ENCODE data around the gene PNMA6F. TPM values are rescaled to one million over a fixed set of nuclear protein-coding genes. Genes with fewer than 3 reads are reported as not detected.

Gene PNMA6F
- not detected for total RNA-seq
- polyA plus RNA-seq: not detected
- long read RNA-seq, donor 1: 0 reads
- long read RNA-seq, donor 2: 0 reads
- long read RNA-seq, donor 3: 0 reads
- long read RNA-seq, donor 4: 0 reads
- long read RNA-seq, donor 5: 0 reads
- long read RNA-seq, donor 6: 0 reads
- long read RNA-seq, donor 7: 0 reads
- long read RNA-seq, donor 8: 0 reads
- long read RNA-seq, donor 9: 0 reads
- long read RNA-seq, donor 10: 0 reads

- 20 to 49% (median 45%) methylated on average over 5 to 36 of the region's 36 CpGs for WGBS, 5 donors
- peaks cover 0 to 19% (median 7%) of the 10 kb centered on the region in 4 donors for H3K9me3 ChIP-seq
- intact Hi-C loops (cut with DNase I; ENCODE audit: low total_unique reads): no loop called here
Observed at GRCh38 chrX:153321381-153322124, at the start of gene PNMA6F. Gene PNMA6F (minus strand): TSS chrX:153321767. CDS start chrX:153320674, 1,093 bp downstream.

DNA sequence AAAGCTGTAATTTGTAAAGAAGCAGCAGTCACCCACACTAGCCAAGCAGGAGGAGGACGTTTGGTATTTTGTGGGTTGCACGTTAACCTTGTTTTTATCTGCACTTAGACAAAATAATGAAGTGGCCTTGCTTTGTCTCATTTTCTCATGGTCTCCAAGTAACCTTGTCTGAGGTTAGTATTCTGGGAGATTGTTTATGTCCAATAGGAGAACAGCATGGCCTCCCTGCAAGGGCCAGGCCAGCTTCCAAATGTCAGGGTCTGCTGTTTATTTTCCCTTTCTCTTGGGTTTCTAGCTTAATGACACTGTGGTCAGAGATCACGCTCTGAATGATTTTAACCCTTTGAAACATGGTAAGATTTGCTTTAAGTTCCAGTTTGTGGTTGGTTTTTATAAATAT lies 49.7 kb upstream of the PNMA6F start:
- no peak for DNase-seq
- H3K4me1 ChIP-seq: no peaks in the 10 kb centered on the region
- H3K36me3 ChIP-seq: no peaks in the 10 kb centered on the region
- H3K4me3 ChIP-seq: no peak overlapping the region
- intact Hi-C loops (cut with DNase I; ENCODE audit: low total_unique reads): no loop called here
- 26 to 36% (median 30%) methylated on average over 3 of the region's 3 CpGs for WGBS, 5 donors
- H3K9me3 ChIP-seq: peaks cover 0 to 10% (median 1%) of the 10 kb centered on the region in 4 donors
- no peak overlapping the region for H3K27ac ChIP-seq
- TF ChIP-seq, protein P1, sequence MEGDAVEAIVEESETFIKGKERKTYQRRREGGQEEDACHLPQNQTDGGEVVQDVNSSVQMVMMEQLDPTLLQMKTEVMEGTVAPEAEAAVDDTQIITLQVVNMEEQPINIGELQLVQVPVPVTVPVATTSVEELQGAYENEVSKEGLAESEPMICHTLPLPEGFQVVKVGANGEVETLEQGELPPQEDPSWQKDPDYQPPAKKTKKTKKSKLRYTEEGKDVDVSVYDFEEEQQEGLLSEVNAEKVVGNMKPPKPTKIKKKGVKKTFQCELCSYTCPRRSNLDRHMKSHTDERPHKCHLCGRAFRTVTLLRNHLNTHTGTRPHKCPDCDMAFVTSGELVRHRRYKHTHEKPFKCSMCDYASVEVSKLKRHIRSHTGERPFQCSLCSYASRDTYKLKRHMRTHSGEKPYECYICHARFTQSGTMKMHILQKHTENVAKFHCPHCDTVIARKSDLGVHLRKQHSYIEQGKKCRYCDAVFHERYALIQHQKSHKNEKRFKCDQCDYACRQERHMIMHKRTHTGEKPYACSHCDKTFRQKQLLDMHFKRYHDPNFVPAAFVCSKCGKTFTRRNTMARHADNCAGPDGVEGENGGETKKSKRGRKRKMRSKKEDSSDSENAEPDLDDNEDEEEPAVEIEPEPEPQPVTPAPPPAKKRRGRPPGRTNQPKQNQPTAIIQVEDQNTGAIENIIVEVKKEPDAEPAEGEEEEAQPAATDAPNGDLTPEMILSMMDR (IDR thresholded peaks at IDR 0.05): no peak
- TF ChIP-seq EP300 (IDR thresholded peaks at IDR 0.05) (no peak), POLR2AphosphoS5 (IDR thresholded peaks at IDR 0.05) (no peak), POLR2A (IDR thresholded peaks at IDR 0.05) (no peak)
- H3K27me3 ChIP-seq: peaks cover 0 to 9% (median 0%) of the 10 kb centered on the region in 3 donors

More at GRCh38 chrX:153321381-153322124, at the start of gene PNMA6F:
- H3K27me3 ChIP-seq: peaks cover 0 to 24% (median 12%) of the 10 kb centered on the region in 3 donors
- DNase-seq: no peak
- H3K4me3 ChIP-seq: no peak within 1 kb of the TSS
- no peaks in the 10 kb centered on the region for H3K4me1 ChIP-seq
- TF ChIP-seq POLR2A (IDR thresholded peaks at IDR 0.05) (no peak), POLR2AphosphoS5 (IDR thresholded peaks at IDR 0.05) (no peak), EP300 (IDR thresholded peaks at IDR 0.05) (no peak)
- TF ChIP-seq, protein P1 (IDR thresholded peaks at IDR 0.05): no peak
- H3K27ac ChIP-seq: no peak within 1 kb of the TSS
- no peaks in the 10 kb centered on the region for H3K36me3 ChIP-seq

GRCh38 chrX:153370293-153371055 lies 48.9 kb upstream of the PNMA6F start:
- intact Hi-C loops (cut with DNase I; ENCODE audit: low total_unique reads): no loop called here
- no peaks in the 10 kb centered on the region for H3K36me3 ChIP-seq
- H3K9me3 ChIP-seq: peaks cover 0 to 3% (median 0%) of the 10 kb centered on the region in 4 donors
- WGBS, 5 donors: 55 to 67% (median 62%) methylated on average over 7 to 8 of the region's 8 CpGs
- peaks cover 0 to 5% (median 0%) of the 10 kb centered on the region in 3 donors for H3K27me3 ChIP-seq
- no peak for TF ChIP-seq POLR2A (IDR thresholded peaks at IDR 0.05)
- TF ChIP-seq, protein P1 (IDR thresholded peaks at IDR 0.05): no peak
- no peak for TF ChIP-seq EP300 (IDR thresholded peaks at IDR 0.05)
- TF ChIP-seq POLR2AphosphoS5 (IDR thresholded peaks at IDR 0.05): no peak
- H3K27ac ChIP-seq: no peak overlapping the region
- no peaks in the 10 kb centered on the region for H3K4me1 ChIP-seq
- no peak overlapping the region for H3K4me3 ChIP-seq
- no peak for DNase-seq

- H3K4me3 ChIP-seq: no peak overlapping the region
- H3K4me1 ChIP-seq: no peaks in the 10 kb centered on the region
- intact Hi-C loops (cut with DNase I; ENCODE audit: low total_unique reads): no loop called here
- WGBS, 5 donors: 66 to 83% (median 69%) methylated on average over 5 of the region's 5 CpGs
- DNase-seq: no peak
- TF ChIP-seq, protein P1 (IDR thresholded peaks at IDR 0.05): no peak
- no peak for TF ChIP-seq POLR2AphosphoS5 (IDR thresholded peaks at IDR 0.05)
- no peak for TF ChIP-seq EP300 (IDR thresholded peaks at IDR 0.05)
- TF ChIP-seq POLR2A (IDR thresholded peaks at IDR 0.05): no peak
- no peaks in the 10 kb centered on the region for H3K36me3 ChIP-seq
- no peak overlapping the region for H3K27ac ChIP-seq
- H3K9me3 ChIP-seq: no peaks in the 10 kb centered on the region
- H3K27me3 ChIP-seq: peaks cover 0 to 4% (median 0%) of the 10 kb centered on the region in 3 donors
Observed at GRCh38 chrX:153366878-153367538, 45.4 kb upstream of the PNMA6F start.

Measured in stomach (tissue), 19 donors.